GM04503 (cell line): ENCODE data around the gene NCAM1.
A peak's percentile ranks its signal among the peaks of the same experiment; 100 is the strongest.
"Not testable (repeated sequence)": the region's sequence is repeated elsewhere in the genome, so short reads cannot be mapped to it uniquely, and the experiment has no call there.

Experiments used
- DNase-seq: peaks from one replicate; pipeline ENCODE4 v3.0.0-alpha.2; 2012; ENCODE audit warnings: low read depth

Gene NCAM1

GRCh38 chr11:112961146-112961668, at the start of gene NCAM1:
Gene NCAM1, plus strand, starts transcription at chr11:112961420.
- DNase-seq = peak; percentile 30

- DNase-seq = no peak
These were observed 38.6 kb upstream of the NCAM1 start for GRCh38 chr11:112922606-112923005.

DNA sequence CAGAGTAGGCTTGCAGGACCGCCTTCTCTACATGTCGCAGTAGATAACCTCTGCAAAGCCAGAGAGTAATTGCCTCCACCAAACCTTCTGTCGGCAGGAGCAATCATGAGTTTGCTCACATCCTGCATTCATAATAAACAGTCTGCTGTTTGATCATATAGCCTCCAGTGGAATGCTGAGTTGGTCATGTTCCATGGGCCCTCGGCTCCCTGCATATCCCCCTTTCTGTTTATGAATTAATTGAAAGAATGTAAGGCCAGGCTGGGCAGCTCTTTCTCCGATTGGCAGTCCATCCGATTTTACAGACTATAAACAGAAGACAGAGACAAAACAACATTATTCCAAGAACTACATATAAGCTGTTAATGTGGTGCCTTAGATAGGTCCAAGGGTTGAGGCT, 36.4 kb upstream of the NCAM1 start:
- DNase-seq = not testable (repeated sequence)

GRCh38 chr11:112925516-112926310, 35.5 kb upstream of the NCAM1 start:
- DNase-seq = no peak

GRCh38 chr11:112928136-112928535, 33.1 kb upstream of the NCAM1 start:
- DNase-seq = no peak

GRCh38 chr11:112929432-112929831, 31.8 kb upstream of the NCAM1 start:
- DNase-seq = no peak

DNA sequence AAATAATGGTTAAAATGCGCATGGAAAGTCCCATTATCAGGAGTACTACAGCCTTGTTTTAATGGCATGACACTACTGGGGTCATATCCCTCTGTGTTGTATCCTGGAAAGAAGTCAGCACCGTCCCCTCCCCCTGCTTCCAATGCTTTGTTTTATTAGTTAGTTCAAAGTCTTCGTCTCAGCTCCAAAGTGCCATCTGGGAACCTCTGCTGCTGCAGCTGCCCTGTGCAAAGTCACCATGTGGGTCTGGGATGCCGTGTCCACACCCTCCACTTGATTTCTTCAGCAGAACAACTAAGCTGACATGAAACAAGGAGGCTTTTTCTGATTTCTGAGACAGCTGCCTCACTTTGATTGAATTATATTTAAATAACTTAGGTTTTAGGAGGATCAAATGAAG, 29.5 kb upstream of the NCAM1 start:
- no peak for DNase-seq

DNA sequence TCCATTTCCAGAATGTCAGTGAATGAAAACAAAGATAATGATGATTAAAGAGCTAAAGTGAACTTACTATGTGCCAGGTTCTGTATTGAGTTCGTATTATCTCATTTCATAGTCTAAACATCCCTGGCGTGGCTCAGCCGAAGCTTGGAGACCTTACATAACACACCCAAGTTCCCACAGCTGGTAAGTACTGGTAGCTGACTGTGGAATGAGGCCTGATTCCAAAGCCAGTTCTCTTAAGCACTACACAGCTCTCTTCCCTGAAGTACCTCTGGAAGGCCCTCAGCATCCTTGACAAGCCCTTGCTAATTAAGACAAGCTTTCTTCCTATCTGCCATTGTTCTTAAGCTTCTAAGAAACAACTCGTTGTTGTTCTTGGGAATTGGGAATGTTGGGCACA, 28.6 kb upstream of the NCAM1 start:
- DNase-seq = no peak

- DNase-seq = no peak
These were observed 27.2 kb upstream of the NCAM1 start for GRCh38 chr11:112933970-112934369.

DNA sequence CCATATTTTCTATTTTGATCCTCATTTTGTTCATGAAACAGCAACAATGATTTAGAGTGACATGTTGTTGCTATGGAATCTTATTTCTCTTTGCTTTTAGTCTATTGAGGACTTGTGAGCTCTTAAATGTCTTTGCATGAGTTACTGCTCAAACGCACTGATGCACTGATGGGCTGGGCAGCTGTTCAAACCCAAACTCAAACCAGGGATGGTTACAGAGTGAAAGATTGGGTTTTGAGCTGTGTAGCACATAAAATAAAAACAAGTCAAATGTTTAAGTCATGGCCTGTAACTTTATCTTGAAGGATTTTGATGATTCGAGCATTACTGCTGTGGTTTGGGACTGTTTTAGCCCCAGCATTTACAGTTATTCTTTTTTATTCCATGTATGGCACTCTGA, 20.1 kb upstream of the NCAM1 start:
- DNase-seq = no peak

- no peak for DNase-seq
These were observed 18.1 kb upstream of the NCAM1 start for GRCh38 chr11:112942966-112943643.

DNA sequence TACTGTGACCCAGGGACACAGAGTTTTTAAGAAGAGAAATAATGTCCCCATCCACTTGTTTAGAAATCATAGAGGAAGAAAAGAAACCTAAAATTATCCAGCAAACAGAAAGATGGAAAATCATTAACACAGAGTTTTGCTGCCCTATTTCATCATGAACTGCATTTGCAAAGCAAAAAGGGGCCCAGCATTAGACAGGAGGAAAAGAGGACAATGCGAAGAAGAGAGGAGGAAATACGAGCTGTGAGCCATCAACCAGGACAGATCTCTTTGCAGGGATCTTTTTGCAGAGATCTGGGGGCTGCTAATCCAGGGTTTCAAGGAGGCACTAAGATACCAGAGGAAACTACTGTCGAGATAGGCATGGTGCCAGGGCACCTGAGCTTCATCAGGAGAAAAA, 14.4 kb upstream of the NCAM1 start:
- DNase-seq = no peak

GRCh38 chr11:112949781-112950575, 11.2 kb upstream of the NCAM1 start:
- DNase-seq = no peak

DNA sequence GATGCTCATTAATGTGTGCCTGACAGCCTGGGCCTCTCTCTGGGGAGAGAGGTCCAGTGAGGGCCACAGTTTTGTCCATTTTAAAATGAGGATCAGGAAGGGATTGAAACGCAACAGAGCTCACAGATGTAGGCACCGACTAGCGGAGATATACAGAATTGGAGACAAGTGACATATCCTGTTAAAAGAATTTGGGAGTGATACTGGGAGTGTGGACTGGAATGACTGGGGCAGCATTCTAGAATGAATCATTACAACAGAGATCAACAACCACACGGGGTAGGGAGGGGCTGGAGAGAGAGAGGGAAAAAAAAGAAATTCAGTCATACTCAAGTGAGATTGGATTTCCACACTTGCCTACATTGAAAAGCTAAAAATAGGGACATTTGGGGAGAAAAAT, 2.5 kb upstream of the NCAM1 start:
- peak; percentile 58 for DNase-seq

- DNase-seq = no peak
These were observed 745 bp downstream of the NCAM1 start for GRCh38 chr11:112961751-112962578.

DNA sequence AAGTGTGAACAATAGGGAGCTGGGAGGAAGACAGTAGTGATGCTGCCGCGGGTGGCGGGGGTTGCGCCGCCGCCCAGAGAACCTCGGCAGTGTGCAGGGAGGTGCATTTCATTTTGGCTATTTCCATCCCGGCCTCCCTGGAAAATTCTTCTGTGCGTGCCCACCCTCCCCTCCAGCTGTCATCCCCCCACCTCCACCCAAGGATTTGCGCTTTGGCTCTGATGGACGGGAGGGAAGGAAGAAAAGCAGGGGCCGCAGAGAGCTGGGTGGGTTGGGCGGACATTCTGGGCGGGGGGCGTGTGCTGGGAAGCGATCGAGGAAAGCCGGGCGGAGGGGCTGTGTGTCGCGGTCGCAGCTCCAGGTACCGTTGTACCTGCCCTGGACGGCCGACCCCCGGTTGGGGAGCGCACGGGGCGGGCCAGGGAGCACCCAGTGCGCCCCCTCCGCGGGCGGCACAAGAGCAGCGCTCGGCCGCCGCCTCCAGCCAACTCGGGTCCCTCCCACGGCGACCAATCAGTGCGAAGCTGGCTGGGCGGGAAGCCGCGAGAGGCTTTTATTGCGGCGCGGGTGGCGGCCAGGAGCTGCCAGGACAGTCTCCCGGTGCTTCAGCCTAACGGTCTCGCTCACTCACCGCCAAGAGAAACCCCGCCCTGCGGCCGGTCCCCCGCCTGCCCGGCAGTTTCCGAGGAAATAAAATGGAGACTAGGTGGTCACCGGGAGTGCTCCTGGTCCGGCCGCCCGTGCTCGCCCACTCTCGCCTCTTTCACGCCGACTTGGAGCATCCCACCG, 1.6 kb downstream of the NCAM1 start:
- DNase-seq = no peak

DNA sequence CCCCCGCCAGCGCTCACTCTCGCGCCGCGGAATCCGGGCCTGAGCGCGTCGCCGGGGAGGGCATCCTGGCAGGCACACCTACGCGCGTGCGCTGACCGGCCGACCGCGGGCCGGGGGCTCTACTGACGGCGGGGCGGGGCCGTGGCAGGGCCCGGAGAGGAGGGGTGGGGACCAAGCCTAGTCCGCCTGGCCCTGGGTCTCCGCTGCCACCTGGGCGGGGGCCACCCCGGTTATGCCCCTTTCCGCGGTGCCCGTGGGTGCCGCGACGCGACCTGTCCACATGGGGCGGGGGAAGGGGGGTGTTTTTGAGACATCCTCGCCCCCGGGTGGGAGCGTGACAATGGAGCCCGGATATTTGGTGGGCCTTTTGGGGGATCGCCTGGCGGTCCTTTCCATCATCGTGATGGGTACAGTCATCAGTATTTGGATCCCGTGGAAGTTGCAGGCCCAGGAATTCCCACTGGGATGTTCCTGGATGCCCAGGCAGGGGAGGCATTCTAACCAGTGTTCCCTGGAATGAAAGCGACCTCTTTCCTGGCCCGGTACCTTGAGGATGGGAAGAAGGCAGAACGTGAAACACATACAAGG, 2.2 kb downstream of the NCAM1 start:
- no peak for DNase-seq

- DNase-seq = no peak
These were observed 4.4 kb downstream of the NCAM1 start for GRCh38 chr11:112965656-112966055.

GRCh38 chr11:112966561-112966960, 5.3 kb downstream of the NCAM1 start:
- DNase-seq = no peak

DNA sequence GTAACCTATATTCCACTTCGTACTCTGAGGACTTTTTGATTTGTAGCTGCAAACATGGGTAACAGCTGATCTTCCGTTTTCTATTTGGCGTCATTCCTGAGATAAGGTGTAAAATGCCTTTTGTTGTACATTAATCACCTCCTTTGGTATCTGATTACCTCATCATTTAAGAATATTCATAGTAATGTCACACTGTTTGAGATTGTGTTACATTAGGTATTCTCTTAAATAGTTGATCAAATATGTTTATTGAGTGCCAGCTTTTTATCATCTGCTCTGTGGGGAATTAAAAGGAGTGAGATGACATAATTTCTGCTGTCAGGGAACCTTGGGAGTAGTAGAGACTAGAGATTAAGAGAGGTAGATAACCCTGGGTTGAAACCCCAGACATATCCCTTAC, 5.9 kb downstream of the NCAM1 start:
- DNase-seq = no peak
